ENCODE data around the gene MYO16.
"Not testable (repeated sequence)": the region's sequence is repeated elsewhere in the genome, so short reads cannot be mapped to it uniquely, and the experiment has no call there.

The MYO16 gene

GRCh38 chr13:108781312-108781711 is 151.9 kb downstream of the MYO16 start:
- Histone ChIP-seq H2BK120ac (ENCODE audit: low read depth, low read length) (no peak overlapping the region), H4K91ac (ENCODE audit: low read length) (no peak overlapping the region), H3K27me3 (ENCODE audit: control insufficient read depth in 1 of 2, insufficient read depth in 1 of 2, low read length in 2 of 2) (no peaks in the 10 kb centered on the region), H2AFZ (ENCODE audit: low read depth, low read length) (no peak overlapping the region), H3K4me1 (ENCODE audit: control insufficient read depth, insufficient read depth, low read depth, low read length) (peaks cover 10% of the 10 kb centered on the region), H3K79me1 (replicated peaks; ENCODE audit: low read length, poor library complexity, severe bottlenecking) (no peaks in the 10 kb centered on the region), H3K36me3 (ENCODE audit: control insufficient read depth in 1 of 2, insufficient read depth in 2 of 2, low read depth in 1 of 2, low read length in 2 of 2) (no peaks in the 10 kb centered on the region), H3K9ac (ENCODE audit: low read length) (no peak overlapping the region), H3K4me2 (ENCODE audit: low read length, poor library complexity, severe bottlenecking) (no peak overlapping the region), H2BK5ac (ENCODE audit: low read depth, low read length, poor library complexity, severe bottlenecking) (no peak overlapping the region), H3K9me3 (ENCODE audit: control insufficient read depth, low read length) (no peaks in the 10 kb centered on the region), H2AK5ac (ENCODE audit: low read length, severe bottlenecking) (peak overlapping the region; percentile 73), H3K4ac (ENCODE audit: low read depth in 1 of 2, low read length in 2 of 2) (no peak overlapping the region), H2BK15ac (ENCODE audit: low read depth, poor library complexity, severe bottlenecking) (no peak overlapping the region), H3K27ac (ENCODE audit: low read length, poor library complexity, severe bottlenecking) (no peak overlapping the region), H3K23ac (ENCODE audit: low read length in 2 of 2) (no peak overlapping the region), H2BK12ac (ENCODE audit: low read length in 2 of 2) (no peak overlapping the region), H3K18ac (ENCODE audit: low read depth in 1 of 2, low read length in 2 of 2) (no peak overlapping the region), H3K4me3 (ENCODE audit: insufficient read depth in 1 of 2, low read depth in 1 of 2, low read length in 2 of 2) (no peak overlapping the region), H3K14ac (ENCODE audit: low read length in 2 of 2) (no peak overlapping the region), H4K8ac (ENCODE audit: low read length) (no peak overlapping the region)
- DNase-seq = no peak
- 73% methylated on average over 4 of the region's 4 CpGs for whole genome bisulfite sequencing

GRCh38 chr13:108782480-108782879 is 153.1 kb downstream of the MYO16 start:
- DNase-seq = not testable (repeated sequence)
- WGBS = 66% methylated on average over 2 of the region's 2 CpGs

GRCh38 chr13:108785844-108786243 is 156.4 kb downstream of the MYO16 start:
- no peaks in the 10 kb centered on the region for H3K27me3 ChIP-seq (ENCODE audit: control insufficient read depth in 1 of 2, insufficient read depth in 1 of 2, low read length in 2 of 2)
- H3K18ac ChIP-seq (ENCODE audit: low read depth in 1 of 2, low read length in 2 of 2) = no peak overlapping the region
- H3K4me1 ChIP-seq (ENCODE audit: control insufficient read depth, insufficient read depth, low read depth, low read length) = no peaks in the 10 kb centered on the region
- H2BK120ac ChIP-seq (ENCODE audit: low read depth, low read length) = no peak overlapping the region
- no peak overlapping the region for H3K9ac ChIP-seq (ENCODE audit: low read length)
- no peak overlapping the region for H3K4me2 ChIP-seq (ENCODE audit: low read length, poor library complexity, severe bottlenecking)
- H2BK5ac ChIP-seq (ENCODE audit: low read depth, low read length, poor library complexity, severe bottlenecking) = no peak overlapping the region
- no peak overlapping the region for H2BK12ac ChIP-seq (ENCODE audit: low read length in 2 of 2)
- no peak overlapping the region for H3K4ac ChIP-seq (ENCODE audit: low read depth in 1 of 2, low read length in 2 of 2)
- 91% methylated on average over 3 of the region's 3 CpGs for WGBS
- no peak overlapping the region for H2BK15ac ChIP-seq (ENCODE audit: low read depth, poor library complexity, severe bottlenecking)
- H4K91ac ChIP-seq (ENCODE audit: low read length) = no peak overlapping the region
- no peak overlapping the region for H3K27ac ChIP-seq (ENCODE audit: low read length, poor library complexity, severe bottlenecking)
- H2AK5ac ChIP-seq (ENCODE audit: low read length, severe bottlenecking) = no peak overlapping the region
- no peak overlapping the region for H3K23ac ChIP-seq (ENCODE audit: low read length in 2 of 2)
- no peak overlapping the region for H4K8ac ChIP-seq (ENCODE audit: low read length)
- H3K9me3 ChIP-seq (ENCODE audit: control insufficient read depth, low read length) = no peaks in the 10 kb centered on the region
- H3K4me3 ChIP-seq (ENCODE audit: insufficient read depth in 1 of 2, low read depth in 1 of 2, low read length in 2 of 2) = no peak overlapping the region
- no peak overlapping the region for H2AFZ ChIP-seq (ENCODE audit: low read depth, low read length)
- no peaks in the 10 kb centered on the region for H3K36me3 ChIP-seq (ENCODE audit: control insufficient read depth in 1 of 2, insufficient read depth in 2 of 2, low read depth in 1 of 2, low read length in 2 of 2)
- no peaks in the 10 kb centered on the region for H3K79me1 ChIP-seq (replicated peaks; ENCODE audit: low read length, poor library complexity, severe bottlenecking)
- DNase-seq = no peak
- no peak overlapping the region for H3K14ac ChIP-seq (ENCODE audit: low read length in 2 of 2)

More at GRCh38 chr13:108782480-108782879, 153.1 kb downstream of the MYO16 start:
- not testable (repeated sequence) for H4K91ac ChIP-seq (ENCODE audit: low read length); H3K27me3 ChIP-seq (ENCODE audit: control insufficient read depth in 1 of 2, insufficient read depth in 1 of 2, low read length in 2 of 2); H3K4me2 ChIP-seq (ENCODE audit: low read length, poor library complexity, severe bottlenecking); H3K27ac ChIP-seq (ENCODE audit: low read length, poor library complexity, severe bottlenecking); H2AFZ ChIP-seq (ENCODE audit: low read depth, low read length); H2BK120ac ChIP-seq (ENCODE audit: low read depth, low read length); H3K14ac ChIP-seq (ENCODE audit: low read length in 2 of 2); H2AK5ac ChIP-seq (ENCODE audit: low read length, severe bottlenecking); H2BK12ac ChIP-seq (ENCODE audit: low read length in 2 of 2); H2BK5ac ChIP-seq (ENCODE audit: low read depth, low read length, poor library complexity, severe bottlenecking); H3K9me3 ChIP-seq (ENCODE audit: control insufficient read depth, low read length); H3K9ac ChIP-seq (ENCODE audit: low read length); H4K8ac ChIP-seq (ENCODE audit: low read length); H3K4me3 ChIP-seq (ENCODE audit: insufficient read depth in 1 of 2, low read depth in 1 of 2, low read length in 2 of 2); H3K4me1 ChIP-seq (ENCODE audit: control insufficient read depth, insufficient read depth, low read depth, low read length); H3K4ac ChIP-seq (ENCODE audit: low read depth in 1 of 2, low read length in 2 of 2); H3K36me3 ChIP-seq (ENCODE audit: control insufficient read depth in 1 of 2, insufficient read depth in 2 of 2, low read depth in 1 of 2, low read length in 2 of 2); H3K79me1 ChIP-seq (replicated peaks; ENCODE audit: low read length, poor library complexity, severe bottlenecking); H3K18ac ChIP-seq (ENCODE audit: low read depth in 1 of 2, low read length in 2 of 2); H2BK15ac ChIP-seq (ENCODE audit: low read depth, poor library complexity, severe bottlenecking); H3K23ac ChIP-seq (ENCODE audit: low read length in 2 of 2)

DNA sequence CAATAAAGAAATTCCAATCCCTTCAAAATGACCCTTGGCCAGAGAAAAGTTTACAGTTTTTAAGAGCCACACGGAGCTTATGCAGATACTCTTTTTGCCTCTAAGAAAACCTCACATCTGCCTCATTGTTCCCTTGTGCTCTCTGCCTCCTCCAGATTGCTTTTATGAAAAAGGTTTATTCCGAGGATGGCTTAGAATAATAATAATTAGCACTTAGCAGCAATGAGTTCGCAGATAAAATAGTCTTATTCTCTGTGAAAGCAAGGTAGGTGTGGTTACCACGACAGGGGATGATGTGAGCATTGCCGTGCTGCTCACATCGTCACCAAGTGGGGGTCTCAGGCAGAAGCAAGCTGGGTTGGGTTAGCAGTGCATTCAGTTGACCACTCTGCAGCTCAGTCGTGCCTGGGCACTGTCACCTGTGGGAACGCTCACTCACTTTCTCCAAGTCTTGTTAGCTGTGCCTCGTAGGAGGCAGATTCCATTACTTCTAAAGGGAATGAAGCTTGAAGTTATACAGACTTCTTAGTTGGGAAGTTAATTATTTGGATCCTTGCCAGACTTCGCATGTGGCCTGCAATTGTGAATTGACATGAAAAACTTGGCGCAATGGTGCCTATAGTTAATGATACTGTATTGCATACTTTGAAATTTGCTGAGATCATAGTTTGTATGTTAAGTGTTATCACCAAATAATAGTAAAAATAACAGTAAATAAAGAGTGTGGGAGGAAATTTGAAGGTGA is 157.2 kb downstream of the MYO16 start:
- no peaks in the 10 kb centered on the region for H3K36me3 ChIP-seq (ENCODE audit: control insufficient read depth in 1 of 2, insufficient read depth in 2 of 2, low read depth in 1 of 2, low read length in 2 of 2)
- no peak for DNase-seq
- H4K91ac ChIP-seq (ENCODE audit: low read length) = no peak overlapping the region
- H3K23ac ChIP-seq (ENCODE audit: low read length in 2 of 2) = no peak overlapping the region
- no peaks in the 10 kb centered on the region for H3K79me1 ChIP-seq (replicated peaks; ENCODE audit: low read length, poor library complexity, severe bottlenecking)
- H4K8ac ChIP-seq (ENCODE audit: low read length) = no peak overlapping the region
- no peak overlapping the region for H3K14ac ChIP-seq (ENCODE audit: low read length in 2 of 2)
- H3K27ac ChIP-seq (ENCODE audit: low read length, poor library complexity, severe bottlenecking) = no peak overlapping the region
- no peak overlapping the region for H3K4me2 ChIP-seq (ENCODE audit: low read length, poor library complexity, severe bottlenecking)
- H2AK5ac ChIP-seq (ENCODE audit: low read length, severe bottlenecking) = no peak overlapping the region
- H2BK5ac ChIP-seq (ENCODE audit: low read depth, low read length, poor library complexity, severe bottlenecking) = no peak overlapping the region
- H3K4me3 ChIP-seq (ENCODE audit: insufficient read depth in 1 of 2, low read depth in 1 of 2, low read length in 2 of 2) = no peak overlapping the region
- no peak overlapping the region for H2AFZ ChIP-seq (ENCODE audit: low read depth, low read length)
- no peak overlapping the region for H3K4ac ChIP-seq (ENCODE audit: low read depth in 1 of 2, low read length in 2 of 2)
- no peak overlapping the region for H2BK15ac ChIP-seq (ENCODE audit: low read depth, poor library complexity, severe bottlenecking)
- no peaks in the 10 kb centered on the region for H3K4me1 ChIP-seq (ENCODE audit: control insufficient read depth, insufficient read depth, low read depth, low read length)
- H3K9me3 ChIP-seq (ENCODE audit: control insufficient read depth, low read length) = no peaks in the 10 kb centered on the region
- no peak overlapping the region for H3K18ac ChIP-seq (ENCODE audit: low read depth in 1 of 2, low read length in 2 of 2)
- H2BK120ac ChIP-seq (ENCODE audit: low read depth, low read length) = no peak overlapping the region
- 84% methylated on average over 11 of the region's 11 CpGs for WGBS
- no peak overlapping the region for H3K9ac ChIP-seq (ENCODE audit: low read length)
- no peak overlapping the region for H2BK12ac ChIP-seq (ENCODE audit: low read length in 2 of 2)
- H3K27me3 ChIP-seq (ENCODE audit: control insufficient read depth in 1 of 2, insufficient read depth in 1 of 2, low read length in 2 of 2) = no peaks in the 10 kb centered on the region
